ENCODE measurements around the gene LTBP1.
A peak's percentile ranks its signal among the peaks of the same experiment; 100 is the strongest.

LTBP1 gene

DNA sequence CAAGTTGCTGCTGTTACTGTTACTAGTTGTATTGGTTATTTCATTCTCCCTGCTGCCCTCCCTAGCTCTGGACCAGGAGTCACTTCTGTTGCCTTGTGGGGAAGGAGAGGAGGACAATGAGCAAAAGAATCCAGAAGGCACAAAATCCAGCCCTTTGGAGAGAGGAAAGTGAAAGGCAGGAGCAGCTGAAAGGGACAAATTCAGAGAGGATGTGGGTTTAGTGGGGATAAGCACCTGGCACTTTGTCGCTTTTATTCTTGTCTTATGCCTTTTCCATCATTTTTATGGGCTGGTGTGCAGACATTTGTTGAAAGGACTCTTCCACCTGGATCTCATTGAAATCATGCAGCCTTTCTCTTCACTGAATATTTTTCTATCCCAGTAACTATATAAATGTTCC is 24.3 kb upstream of the LTBP1 start:
- no peaks in the 10 kb centered on the region for H3K36me3 Mint-ChIP-seq (ENCODE audit: low read depth)
- TF ChIP-seq, protein P1, sequence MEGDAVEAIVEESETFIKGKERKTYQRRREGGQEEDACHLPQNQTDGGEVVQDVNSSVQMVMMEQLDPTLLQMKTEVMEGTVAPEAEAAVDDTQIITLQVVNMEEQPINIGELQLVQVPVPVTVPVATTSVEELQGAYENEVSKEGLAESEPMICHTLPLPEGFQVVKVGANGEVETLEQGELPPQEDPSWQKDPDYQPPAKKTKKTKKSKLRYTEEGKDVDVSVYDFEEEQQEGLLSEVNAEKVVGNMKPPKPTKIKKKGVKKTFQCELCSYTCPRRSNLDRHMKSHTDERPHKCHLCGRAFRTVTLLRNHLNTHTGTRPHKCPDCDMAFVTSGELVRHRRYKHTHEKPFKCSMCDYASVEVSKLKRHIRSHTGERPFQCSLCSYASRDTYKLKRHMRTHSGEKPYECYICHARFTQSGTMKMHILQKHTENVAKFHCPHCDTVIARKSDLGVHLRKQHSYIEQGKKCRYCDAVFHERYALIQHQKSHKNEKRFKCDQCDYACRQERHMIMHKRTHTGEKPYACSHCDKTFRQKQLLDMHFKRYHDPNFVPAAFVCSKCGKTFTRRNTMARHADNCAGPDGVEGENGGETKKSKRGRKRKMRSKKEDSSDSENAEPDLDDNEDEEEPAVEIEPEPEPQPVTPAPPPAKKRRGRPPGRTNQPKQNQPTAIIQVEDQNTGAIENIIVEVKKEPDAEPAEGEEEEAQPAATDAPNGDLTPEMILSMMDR (IDR thresholded peaks at IDR 0.05; ENCODE audit: unreplicated experiment in 3 of 3), result no peak
- no peaks in the 10 kb centered on the region for H3K27me3 Mint-ChIP-seq (ENCODE audit: low read depth)
- no peaks in the 10 kb centered on the region for H3K9me3 Mint-ChIP-seq
- H3K4me1 Mint-ChIP-seq, result peaks cover 10% of the 10 kb centered on the region
- H3K4me3 Mint-ChIP-seq, result no peak overlapping the region
- no peak overlapping the region for H3K27ac Mint-ChIP-seq

DNA sequence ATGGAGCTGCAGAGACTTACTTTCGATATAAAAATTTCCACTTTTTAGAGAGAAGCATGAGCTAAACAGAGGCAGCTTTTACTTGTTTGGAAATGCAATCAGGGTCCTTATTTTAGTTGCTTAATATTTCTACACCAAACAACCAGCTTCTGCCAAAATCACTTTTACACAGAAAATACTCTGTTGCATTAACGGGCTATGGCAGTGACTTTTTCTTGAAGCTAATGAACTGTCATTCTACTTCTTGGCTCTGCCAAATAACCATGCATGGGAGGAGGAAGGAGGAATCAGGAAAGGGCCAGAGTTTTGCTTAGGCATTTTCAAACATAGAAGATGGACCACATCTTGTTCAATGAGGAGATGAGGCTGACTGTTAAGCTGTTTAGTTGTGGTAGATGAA is 23.6 kb upstream of the LTBP1 start:
- no peaks in the 10 kb centered on the region for H3K27me3 Mint-ChIP-seq (ENCODE audit: low read depth)
- H3K36me3 Mint-ChIP-seq (ENCODE audit: low read depth), result no peaks in the 10 kb centered on the region
- TF ChIP-seq, protein P1 (IDR thresholded peaks at IDR 0.05; ENCODE audit: unreplicated experiment in 3 of 3), result no peak
- H3K27ac Mint-ChIP-seq, result no peak overlapping the region
- peaks cover 10% of the 10 kb centered on the region for H3K4me1 Mint-ChIP-seq
- no peak overlapping the region for H3K4me3 Mint-ChIP-seq
- H3K9me3 Mint-ChIP-seq, result no peaks in the 10 kb centered on the region

DNA sequence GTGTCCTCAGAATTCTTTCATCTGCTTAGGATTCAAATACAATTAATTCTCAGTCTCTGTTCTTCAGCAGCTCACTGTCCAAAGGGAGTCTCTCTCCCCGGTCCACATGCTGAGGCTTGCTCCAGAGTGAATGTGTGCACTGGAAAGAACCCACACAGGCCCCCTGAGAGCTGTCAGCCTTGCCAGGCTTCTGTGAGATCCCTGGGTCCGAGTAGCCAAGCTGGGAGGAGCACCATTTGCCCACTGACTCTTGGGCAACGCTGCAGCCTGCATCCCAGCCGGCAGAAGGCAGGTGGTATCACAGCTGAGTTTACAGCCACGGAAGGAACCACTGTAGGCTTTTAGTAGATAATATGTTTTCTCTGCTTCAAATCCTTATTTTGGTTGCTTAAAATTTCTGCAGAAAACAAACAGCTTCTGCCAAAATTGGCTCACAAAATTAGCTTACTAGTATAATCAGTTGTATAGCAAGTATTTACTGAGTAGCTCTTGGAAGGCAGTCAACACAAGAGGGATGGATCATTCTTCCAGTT is 21.4 kb upstream of the LTBP1 start:
- Mint-ChIP-seq H3K27ac (no peak overlapping the region), H3K27me3 (ENCODE audit: low read depth) (no peaks in the 10 kb centered on the region), H3K4me3 (no peak overlapping the region), H3K4me1 (peaks cover 10% of the 10 kb centered on the region), H3K36me3 (ENCODE audit: low read depth) (no peaks in the 10 kb centered on the region), H3K9me3 (no peaks in the 10 kb centered on the region)
- TF ChIP-seq, protein P1 (IDR thresholded peaks at IDR 0.05; ENCODE audit: unreplicated experiment in 3 of 3), result no peak

DNA sequence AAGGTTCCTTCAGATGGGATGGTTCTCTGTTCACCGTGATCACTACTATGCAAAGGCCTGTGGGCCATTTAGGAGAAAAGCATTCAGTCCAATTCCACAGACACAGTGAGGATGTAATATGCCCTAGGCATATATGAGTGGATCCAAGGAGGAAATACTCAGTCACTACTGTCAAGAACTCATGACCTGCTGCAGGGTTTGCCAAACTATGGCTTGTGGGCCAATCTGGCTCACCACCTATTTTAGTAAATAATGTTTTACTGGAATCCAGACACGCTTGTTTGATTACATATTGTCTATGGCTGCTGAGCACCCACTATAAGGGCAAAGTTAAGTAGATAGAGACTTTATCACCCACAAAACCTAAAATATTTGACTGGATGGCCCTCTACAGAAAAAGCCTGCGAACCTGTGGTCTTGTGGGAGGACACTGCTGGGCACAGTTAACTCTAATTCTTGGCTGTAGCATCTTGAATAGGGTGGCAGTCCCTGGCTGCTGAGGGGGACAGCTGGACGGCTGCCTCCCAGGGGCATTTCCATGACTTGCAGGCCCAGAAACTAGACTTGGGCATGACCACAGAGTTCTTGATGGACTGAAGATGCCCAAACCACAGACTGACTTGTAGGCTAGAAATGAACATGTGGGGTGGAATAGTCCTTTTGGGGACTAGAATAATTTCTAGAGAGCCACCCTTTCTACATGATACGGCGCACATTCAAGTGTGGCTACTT is 20.6 kb upstream of the LTBP1 start:
- Mint-ChIP-seq H3K27me3 (ENCODE audit: low read depth) (no peaks in the 10 kb centered on the region), H3K27ac (peak overlapping the region; percentile 14 to 66 (median 57)), H3K4me3 (no peak overlapping the region), H3K4me1 (peaks cover 10% of the 10 kb centered on the region), H3K9me3 (no peaks in the 10 kb centered on the region), H3K36me3 (ENCODE audit: low read depth) (no peaks in the 10 kb centered on the region)
- TF ChIP-seq, protein P1 (IDR thresholded peaks at IDR 0.05; ENCODE audit: unreplicated experiment in 3 of 3), result no peak

DNA sequence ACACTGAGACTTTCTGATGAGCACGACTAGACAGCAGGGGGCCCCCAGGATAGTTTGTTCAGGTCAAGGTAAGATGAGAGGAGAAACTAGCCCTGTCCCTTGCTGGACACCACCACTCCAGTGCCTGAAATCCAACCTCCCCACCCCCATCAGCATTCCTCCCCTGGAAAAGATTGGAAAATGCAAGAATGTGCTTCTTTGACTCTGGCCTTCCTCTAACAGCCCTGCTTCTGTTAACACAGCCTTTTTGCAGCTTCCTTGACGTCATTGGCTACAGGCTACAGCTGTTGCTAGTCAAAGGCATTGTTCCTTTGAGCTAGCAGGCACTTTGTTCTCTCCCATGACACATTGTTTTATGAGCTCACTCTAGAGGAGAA is 20.1 kb upstream of the LTBP1 start:
- H3K4me3 Mint-ChIP-seq, result no peak overlapping the region
- H3K9me3 Mint-ChIP-seq, result no peaks in the 10 kb centered on the region
- H3K36me3 Mint-ChIP-seq (ENCODE audit: low read depth), result no peaks in the 10 kb centered on the region
- H3K4me1 Mint-ChIP-seq, result peaks cover 10% of the 10 kb centered on the region
- H3K27ac Mint-ChIP-seq, result peak overlapping the region; percentile 14 to 66 (median 57)
- no peaks in the 10 kb centered on the region for H3K27me3 Mint-ChIP-seq (ENCODE audit: low read depth)
- TF ChIP-seq, protein P1 (IDR thresholded peaks at IDR 0.05; ENCODE audit: unreplicated experiment in 3 of 3), result no peak

DNA sequence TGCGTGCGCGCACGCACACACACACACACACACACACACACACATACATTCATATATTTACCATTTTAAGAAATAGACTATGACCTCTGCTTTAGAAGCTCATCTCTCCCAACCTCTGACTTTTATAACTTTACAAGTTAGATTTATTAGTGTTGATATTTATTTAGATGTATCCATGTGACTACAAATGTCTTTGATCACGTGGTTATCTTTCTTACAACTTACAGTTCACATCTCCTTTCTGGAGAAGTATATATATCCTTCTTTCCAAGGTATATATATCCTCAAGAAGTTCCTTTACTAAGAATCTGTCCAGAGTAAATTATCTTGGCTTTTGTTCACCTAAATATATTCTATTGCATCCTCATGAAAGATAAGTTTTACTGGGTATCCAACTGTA is 16.3 kb upstream of the LTBP1 start:
- Mint-ChIP-seq H3K27ac (no peak overlapping the region), H3K36me3 (ENCODE audit: low read depth) (no peaks in the 10 kb centered on the region), H3K4me3 (no peak overlapping the region), H3K9me3 (no peaks in the 10 kb centered on the region), H3K4me1 (peaks cover 10% of the 10 kb centered on the region), H3K27me3 (ENCODE audit: low read depth) (no peaks in the 10 kb centered on the region)
- TF ChIP-seq, protein P1 (IDR thresholded peaks at IDR 0.05; ENCODE audit: unreplicated experiment in 3 of 3), result no peak

Data from nephron (organoid).